Non-pigmented ciliary epithelial cell (primary cell): ENCODE measurements around the gene SGCD.

Experiments
- DNase-seq: peaks from one replicate; pipeline ENCODE4 v3.0.0-alpha.2; 2010; ENCODE audit warnings: low read depth

SGCD gene

DNA sequence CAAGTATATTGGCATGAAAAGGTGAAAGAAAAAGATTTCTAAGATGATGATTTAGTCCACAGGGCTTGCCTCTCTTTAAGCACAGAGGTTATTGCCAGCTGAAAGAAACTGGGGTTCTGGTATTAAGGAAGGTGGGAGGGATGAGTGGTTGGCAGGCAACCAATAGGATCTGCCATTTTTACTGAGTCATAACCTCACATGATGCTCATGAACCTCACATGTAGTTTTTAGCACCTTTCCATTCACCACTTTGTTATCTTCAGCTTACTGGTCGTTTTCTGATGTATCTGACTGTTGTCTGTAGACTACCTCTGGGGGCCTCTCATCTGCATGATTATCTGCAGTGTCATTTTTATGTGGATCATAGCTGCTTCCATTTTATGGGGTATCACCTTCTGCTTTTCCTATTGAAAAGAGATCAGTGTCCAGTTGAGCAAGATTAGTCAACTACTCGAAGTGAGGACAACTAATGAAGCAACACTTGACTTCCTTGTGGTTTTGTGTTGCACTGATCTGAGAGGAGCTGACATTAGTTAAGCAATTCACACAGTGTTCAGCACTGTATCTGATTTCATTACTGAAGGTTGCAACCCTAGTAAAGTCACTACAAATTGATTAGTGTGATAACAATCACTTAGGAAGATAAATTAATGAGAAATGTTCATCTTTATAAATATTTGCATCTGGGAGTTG is 186.3 kb downstream of the SGCD start:
- DNase-seq = no peak

DNA sequence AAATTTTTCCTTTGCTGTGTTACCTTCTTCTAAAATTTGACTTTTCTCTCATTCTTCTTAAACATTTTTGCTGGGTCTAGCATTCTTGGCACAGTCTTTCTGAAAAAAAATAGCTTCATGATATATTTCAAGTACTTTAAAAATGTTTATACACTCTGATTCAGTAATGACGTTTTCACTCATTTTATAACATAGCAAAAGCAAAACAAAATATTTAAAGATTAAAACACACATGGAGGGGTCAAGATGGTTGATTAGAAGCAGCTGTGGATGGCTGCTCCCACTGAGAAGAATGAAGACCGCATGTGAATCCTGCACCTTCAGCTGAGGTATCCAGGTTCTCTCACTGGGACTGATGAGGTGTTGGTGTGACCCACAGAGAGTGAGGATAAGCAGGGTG is 188.2 kb downstream of the SGCD start:
- DNase-seq = no peak

DNA sequence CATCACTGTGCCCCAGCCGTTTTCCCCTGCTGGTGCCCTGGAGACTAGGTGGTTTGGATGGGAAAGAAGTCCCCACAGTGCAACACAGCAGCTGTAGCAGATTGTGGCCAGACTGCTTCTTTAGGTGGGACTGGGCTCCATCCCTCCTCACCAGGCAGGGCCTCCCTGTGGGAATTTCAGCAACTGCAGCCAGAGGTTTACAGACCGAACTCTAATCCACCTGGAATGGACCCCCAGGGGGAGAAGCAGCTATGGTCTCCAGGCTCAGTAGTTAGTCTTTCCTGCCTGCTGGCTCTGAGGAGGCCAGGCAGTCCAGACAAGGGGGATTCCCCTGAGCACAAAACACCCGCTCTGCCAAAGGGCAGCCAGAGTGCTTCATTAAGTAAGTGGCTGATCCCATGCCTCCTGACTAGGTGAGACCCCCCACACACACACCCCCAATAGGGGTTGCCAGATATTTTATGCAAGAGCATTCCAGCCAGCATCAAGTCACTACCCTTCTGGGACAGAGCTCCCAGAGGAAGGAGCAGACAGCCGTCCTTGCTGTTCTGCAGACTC is 188.9 kb downstream of the SGCD start:
- DNase-seq = no peak

DNA sequence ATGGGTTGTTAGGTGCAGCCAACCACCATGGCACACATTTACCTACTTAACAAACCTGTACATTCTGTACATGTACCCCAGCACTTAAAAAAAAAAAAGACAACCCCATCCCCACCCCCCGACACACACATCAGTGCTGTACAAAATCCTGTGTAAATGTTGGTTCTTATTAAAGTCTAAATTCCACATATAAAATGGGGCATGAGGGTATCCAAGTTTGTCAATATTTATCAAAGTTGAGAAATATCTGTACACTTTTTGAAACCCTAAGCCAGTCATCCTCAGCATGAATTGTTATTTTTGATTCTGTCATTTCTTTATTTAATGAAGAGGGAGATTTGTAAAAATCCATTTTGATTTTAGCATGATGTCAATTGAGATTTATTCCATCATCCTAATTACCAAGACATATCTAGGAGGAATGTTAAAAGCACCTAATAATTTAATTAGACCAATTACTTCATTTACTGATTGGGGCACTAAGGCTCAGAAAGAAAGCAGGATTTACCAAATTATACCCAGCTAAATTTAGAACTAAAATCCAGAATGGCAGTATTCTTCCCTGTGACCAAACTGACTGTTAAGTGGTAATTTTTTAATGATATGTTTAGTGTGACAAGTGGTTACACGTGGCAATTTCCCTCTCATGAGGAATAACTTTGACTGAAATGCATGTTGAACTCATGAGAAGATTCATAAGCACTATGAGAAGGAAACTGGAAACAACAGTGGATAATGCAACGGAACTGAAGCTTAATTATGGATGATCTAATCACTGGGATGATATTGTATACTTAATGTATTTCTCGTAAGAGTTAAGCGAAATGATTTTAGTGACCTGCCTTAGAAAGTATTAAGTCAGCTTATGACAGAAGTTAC is 195.9 kb downstream of the SGCD start:
- no peak for DNase-seq

DNA sequence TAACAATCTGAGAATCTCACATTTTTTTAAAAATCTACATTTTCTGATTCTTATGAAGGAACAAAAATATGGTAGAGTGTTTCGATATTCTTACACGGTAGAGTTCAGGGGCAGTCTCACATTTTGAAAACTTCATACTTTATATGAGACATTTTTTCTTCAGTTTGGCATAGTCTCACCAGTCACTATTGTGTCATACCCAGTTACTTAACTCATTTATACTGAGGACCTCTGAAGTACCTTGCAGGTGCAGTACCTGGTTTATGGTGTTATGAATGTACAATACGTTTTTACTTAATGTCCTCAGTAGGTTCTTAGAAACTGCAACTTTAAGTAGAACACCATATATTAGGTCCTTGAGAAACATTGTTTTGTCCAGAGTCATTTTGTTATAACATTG is 196.6 kb downstream of the SGCD start:
- DNase-seq = no peak

DNA sequence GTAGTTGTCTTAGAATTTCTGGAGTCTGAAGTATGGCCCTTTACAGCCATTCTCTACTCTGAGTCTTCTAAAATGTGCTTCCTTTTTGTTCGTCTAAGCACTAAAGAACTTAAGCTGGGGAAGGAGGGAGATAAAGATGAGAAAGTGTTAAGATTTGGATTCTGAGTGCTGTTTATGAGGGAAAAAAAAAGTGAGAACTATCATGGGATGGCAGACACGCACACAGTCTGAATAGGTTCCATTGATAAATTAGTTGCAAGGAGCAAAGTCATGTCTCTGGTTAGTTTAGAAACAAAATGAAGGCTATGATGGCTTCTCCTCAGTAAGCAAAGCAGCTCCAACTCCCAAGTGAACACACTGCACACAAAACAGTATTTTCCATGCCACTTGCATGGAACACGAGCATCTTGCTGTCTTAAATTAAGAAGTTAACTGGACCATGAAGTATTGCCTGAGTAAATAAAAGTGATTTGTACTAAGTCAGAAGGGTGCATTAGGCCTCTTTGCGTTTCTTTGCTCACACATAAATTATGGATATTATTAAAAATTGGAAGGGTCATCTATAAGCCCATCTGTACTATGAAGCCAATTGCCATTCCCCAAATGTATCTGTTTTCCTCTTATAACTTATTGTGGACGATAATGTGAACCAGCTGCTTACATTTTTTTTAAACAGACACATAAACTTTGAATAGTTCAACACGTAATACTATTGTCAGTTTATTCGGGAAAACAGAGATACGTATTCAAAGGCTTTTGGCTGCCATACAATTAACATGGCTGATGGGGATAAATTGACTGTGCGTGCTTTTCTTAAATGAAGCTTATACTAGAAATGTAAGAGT is 199.3 kb downstream of the SGCD start:
- no peak for DNase-seq

DNA sequence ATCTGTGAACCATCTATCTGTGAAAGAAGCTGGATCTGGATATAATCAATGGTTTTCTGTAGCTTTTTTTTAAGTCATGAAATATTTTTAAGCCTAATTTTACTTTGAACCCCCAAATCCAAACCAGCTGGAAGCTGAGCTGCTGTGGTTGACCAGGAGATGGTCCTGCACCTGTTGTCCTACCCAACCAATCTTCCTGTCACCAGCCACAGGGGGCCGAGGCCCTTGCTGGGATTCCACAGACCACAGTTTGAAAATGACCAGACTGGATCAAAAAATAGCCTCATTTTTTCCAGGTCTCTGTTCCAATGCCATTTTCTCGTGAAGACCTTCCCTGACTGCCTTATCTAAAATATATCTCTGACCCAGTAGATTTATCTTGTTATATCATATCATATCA is 200.6 kb downstream of the SGCD start:
- DNase-seq = no peak

DNA sequence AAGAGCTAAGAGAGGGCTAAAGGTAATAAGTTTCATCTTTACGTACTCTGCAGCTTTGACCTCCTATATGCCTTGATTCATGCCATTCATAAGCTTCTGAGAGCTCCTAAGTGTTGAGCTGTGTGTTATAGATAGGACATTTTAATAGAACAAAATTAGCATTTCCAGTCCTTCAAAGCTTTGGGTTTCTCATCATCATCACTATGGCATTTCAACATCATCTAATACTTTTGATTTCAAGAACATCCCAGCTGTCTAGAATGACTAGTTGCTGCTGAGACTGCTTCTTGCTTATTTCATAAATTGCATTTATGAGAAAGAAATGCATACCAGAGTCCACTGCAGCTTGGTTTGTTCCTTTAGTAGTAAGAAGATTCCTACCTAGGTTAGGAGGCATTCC is 201.7 kb downstream of the SGCD start:
- no peak for DNase-seq

DNA sequence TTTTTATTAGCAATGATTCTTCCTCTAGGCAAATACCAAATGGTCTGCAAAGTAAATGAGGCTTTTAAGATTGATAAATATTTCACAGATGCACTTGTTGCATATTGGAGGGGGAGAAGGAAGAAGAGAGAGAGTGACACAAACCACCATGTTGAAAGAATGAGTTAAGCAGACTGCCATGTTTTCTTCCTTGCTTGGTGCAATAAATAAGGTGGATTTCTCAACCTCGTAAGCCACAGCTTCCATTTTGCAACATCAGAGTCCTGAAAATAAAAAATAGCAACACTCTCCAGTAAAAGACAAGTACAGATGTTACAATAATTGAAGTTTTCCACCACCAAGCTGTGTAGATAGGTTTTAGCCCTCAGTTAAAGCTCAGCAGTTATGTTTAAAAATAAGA is 202.9 kb downstream of the SGCD start:
- DNase-seq = no peak

DNA sequence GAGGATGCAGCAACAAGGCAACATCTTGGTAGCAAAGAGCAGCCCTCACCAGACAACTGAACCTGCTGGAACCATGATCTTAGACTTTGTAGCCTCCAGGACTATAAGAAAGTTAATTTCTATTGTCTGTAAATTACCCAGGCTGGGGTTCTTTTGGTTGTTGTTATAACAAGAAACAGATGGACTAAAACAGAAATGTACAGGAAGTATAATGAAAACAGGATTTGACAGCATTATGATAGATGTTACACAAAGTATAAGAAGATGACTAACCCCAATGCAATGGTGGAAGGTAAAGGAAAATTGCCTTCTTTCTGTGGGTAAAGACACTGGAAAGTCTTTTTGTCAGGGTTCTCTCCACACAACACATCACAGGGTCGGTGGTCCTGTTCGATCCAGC is 204.2 kb downstream of the SGCD start:
- DNase-seq = no peak

DNA sequence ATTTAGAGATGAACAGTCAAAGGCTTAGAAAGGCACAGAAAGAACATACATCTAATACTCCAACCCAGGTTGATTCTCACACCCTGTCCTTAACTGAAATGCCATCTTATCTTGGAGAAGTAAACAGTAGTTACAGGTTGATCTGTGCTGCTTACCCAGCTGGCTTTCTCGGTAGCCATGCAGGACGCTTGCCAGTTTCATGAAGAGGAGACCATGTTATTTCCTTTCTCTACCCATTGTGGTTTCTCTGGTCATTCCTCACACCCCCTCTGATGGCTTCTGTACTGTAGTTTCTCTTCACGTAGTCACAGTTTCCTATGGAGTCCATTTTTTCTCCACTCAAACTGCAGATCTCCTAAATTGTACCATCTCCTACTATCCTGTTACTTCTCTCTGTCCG is 206.0 kb downstream of the SGCD start:
- no peak for DNase-seq

DNA sequence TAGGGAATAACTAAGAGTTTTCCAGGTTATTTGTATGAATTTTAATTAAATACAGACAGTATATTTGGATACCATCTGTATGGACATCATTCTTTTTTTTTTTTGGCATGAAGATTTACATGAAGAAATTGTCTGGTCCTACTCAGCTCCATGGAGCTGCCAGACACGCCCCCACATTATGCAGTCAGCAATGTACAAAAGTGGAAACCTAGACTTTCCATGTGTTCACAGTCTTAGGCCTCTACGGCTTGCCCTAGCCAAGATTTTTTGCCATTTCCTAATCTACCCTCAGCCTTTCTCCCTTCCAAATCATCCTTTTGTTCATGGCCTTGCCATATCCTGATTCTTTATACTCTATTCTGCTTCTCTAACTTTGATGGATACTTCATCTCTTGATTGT is 207.1 kb downstream of the SGCD start:
- DNase-seq = no peak

DNA sequence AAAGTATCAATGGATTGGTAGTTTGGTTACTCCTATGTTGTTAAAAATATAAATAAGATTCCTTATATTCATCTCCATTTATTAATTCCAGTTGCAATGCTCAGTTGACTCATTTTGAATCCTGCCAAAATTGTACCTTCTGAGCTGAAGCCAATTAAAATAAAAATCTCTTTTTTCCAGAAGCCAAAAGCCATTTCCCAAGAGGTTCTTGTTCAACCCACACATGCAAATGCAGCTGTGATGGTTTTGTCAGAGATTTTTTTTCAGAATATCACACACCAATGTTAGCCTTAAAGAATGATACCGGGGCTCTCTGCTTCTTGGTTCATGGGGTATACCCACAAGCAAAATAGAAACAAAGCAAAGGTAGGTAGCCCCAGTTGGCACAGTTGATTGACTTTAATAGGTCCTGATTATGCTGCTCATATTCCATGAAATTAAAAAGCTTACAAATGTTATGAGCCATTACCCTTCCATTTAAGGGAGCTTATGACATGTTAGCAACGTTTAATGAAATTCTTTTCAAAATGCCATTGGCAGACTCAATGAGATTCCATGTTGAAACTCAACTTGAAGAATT is 208.0 kb downstream of the SGCD start:
- DNase-seq = no peak

DNA sequence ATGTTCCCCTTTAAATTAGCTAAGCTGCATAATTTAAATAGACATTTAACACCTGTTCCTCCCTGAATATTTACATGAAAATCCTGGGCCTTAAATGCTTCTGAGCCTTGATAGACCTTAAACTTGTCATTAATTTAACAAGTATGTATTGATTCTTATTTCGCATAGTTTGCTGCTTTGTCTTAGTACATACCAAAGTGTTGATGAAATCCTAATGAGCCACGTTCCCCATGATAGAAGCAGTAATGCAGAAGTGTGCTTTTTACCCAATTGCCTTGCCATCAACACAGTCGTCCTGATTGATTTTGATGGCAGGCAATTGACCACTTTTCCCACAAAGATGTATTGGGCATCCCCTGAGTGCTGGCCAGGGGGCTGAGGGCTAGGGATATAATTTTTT is 213.5 kb downstream of the SGCD start:
- no peak for DNase-seq

DNA sequence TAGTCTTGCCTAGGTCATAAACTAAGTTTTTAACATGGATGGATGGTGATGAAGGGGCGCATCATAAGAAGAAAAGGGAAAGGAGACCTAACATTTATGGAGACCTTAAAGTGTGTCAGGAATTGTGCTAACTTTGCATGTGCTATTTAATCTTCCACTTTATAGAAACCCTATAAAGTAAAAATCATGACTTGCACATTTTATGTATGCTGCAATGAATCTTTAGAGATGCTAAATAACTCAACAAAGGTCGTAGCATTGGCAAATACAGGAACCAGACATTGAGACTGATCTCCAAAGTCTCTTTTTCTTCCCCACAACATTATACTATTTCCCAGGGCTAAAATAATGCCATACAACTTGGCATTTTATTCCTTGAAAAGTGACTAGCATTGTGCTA is 214.6 kb downstream of the SGCD start:
- DNase-seq = no peak

DNA sequence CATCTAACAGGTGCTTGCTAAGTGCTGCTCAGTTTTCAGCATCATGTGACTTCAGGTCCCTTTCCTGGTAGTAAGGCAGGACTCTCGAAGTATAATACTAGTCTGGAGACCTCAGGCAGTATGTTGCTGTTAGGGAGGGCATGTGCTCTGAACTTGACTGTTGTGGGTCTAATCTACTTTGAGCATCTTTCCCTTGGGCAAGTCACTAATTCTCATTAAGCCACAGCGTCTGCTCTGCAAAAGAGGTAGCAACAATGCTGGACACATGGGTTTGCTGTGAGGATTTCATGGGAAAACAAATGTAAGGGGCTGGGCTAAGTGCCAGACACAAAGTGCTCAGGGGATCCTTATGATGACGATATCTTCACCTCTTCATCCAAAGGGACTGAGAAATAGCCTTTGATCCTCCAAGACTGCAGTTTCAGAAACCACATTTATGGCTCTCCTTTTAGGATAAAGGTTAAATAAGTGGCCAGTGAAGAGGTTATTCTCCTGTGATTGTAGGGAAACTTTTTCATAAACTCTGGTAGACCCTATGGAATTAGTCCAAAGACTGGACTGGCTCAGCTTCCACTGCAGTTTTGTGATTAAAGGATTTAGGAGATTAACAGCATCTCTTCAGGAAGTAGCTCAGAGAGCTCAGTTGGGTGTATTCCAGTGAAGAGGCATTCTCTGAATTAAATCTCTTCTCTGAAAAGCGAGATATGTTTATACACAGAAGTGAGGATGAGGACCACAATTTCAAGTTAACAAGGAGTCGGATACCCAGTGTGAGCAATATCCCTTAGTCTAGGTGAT is 216.6 kb downstream of the SGCD start:
- DNase-seq = no peak

DNA sequence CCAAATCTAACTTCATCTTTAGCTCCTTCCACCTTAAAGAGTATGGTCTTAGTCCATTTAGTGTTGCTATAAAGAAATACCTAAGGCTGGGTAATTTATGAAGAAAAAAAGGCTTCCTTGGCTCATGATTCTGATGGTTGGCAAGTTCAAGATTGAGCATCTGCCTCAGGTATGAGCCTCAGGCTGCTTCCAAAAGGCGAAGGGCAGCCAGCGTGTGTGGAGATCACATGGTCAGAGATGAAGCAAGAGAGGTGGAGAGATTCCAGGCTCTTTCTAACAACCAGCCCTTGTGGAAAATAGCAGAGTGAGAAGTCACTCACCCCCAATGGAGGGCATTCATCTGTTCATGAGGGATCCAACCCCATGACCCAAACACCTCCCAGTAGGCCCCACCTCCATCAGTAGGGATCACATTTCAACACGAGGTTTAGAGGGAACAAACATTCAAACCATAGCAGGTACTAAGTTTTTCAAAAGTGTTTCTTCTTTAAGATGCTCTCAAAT is 225.9 kb downstream of the SGCD start:
- DNase-seq = no peak

DNA sequence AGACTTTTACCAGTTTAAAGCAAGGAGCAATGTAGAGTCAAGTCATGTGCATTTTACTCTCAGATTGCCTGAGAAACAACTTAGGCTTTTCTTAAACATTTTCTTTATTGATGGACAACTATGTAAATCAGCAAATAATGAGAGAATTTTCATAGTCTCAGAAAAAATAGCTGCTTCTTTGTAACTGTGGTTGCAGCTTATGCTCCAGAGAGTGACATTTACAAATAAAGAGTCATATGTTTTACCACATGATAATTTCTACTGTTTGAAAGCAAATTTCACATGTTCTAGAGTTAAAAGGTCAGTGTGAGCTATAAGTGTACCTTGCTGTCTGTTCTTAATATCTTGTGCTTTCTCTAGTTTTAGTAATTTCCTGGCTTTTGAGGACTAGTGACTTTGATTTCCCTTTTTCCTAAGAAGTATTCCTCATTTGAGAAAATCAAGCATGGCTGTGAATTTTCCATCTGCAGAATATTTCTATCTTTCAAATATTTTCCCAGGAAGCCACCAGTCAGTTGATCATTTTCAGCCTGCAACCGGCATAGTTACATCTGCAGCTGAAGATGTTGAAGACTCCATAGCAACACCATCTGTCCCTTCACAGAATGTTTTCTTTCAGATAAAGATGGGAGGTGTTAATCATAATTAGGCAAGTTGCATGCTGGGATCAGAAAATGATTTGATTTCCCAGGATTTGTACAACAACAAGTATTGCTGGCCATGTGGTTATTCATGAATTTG is 229.9 kb downstream of the SGCD start:
- DNase-seq = no peak

DNA sequence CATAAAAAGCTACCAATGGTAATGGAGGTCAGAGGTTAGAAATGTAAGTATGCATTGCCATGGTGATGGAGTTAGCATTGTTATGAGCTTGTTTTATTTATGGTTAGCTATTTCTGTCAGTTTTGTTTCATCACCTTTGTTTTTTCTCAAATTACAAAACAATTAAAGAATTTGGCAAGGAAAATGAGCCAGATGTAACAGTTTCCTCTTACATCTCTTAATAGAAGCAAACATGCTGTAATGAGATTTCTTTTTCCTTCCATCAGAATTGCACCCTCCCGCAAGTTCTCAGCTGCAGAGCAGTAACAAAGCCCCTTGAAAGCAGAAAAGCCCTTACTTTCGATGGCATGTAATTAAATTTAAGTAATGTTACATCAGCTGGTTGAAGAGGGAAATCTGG is 233.0 kb downstream of the SGCD start:
- DNase-seq = no peak

DNA sequence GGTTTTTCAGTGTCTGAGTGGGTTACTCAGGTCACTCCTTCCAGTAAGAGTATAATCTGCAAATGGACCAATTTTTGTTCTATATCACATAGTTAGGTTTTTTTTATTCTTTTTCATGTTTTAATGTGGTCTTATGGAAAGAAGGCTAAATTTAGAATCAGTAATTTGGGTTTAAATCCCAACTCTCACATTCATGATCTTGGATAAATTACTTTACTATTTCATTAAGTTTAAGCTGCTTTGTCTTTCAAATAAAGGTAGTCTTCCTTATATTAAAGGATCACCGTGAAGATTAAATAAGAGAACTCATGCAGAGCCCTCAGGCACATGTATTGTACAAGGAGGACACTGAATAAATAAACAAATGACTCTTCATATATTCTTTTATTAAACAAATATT is 234.7 kb downstream of the SGCD start:
- no peak for DNase-seq
